GM19372 (cell line): ENCODE data around the gene ZNF880.
"Not testable (repeated sequence)": the region's sequence is repeated elsewhere in the genome, so short reads cannot be mapped to it uniquely, and the experiment has no call there.

ENCODE experiments used
- ATAC-seq: cut with Tn5 transposase; IDR thresholded peaks from one replicate; pipeline ENCODE4 v1.9.1; 2021; ENCODE audit warnings: mild to moderate bottlenecking, low read depth, moderate library complexity; ENCODE audit not compliant: unreplicated experiment

ZNF880 gene

DNA sequence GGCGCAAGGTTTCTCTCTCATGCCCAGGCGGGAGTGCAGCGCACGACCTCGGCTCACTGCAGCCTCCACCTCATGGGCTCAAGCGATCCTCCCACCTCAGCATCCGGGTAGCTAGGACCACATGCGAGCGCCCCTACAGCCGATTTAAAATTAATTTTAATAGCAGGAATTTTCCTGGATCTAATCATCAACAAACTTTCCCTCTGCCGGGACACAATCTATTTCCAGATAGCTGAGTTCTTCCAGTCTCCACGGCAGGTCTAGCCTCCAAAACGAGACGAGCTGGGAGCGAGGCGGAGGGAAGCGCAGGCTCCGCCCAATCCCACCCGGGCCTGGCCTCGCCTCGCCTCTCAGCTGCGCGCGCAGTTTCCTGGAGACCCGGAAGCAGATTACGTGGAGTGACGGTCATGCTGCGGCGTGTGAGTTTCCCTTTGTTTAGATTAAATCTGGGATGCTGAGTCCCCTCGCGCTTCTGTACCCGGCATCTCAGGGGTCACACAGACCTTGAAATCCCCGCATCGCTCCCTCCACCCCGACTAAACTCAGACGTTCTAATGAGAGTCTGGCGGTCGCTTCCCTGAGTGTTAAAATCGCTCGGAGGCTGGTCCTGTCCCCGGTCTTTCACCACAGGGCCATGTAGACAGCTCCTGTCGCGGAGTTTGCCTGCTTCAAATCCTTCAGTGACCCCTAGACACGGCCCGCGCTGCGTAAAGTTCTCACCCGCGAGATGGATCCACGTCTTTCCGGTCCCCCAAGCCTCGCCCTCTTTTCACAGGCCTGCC, at the start of gene ZNF880:
Gene ZNF880 (plus strand): TSS at position 365 of the 782 bp plus-strand sequence. CDS start 43 bp downstream, at position 408.
- ATAC-seq: no peak

DNA sequence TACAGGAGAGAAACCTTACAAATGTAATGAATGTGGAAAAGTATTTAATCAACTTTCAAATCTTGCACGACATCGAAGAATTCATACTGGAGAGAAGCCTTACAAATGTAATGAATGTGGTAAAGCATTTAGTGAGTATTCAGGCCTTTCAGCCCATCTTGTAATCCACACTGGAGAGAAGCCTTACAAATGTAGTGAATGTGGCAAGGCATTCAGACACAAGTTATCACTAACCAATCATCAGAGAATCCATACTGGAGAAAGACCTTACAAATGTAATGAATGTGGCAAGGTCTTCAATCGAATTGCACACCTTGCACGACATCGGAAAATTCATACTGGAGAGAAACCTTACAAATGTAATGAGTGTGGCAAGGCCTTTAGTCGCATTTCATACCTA, 47.3 kb upstream of the ZNF880 start:
- no peak for ATAC-seq

GRCh38 chr19:52331757-52332156, 38.0 kb upstream of the ZNF880 start:
- ATAC-seq: no peak

- no peak for ATAC-seq
These were observed 34.0 kb upstream of the ZNF880 start for GRCh38 chr19:52335768-52336116.

GRCh38 chr19:52336117-52336790, 33.5 kb upstream of the ZNF880 start, which contains the start of gene ZNF610:
Gene ZNF610 (plus strand): TSS chr19:52336243. CDS start chr19:52349173, 12,930 bp downstream.
- no peak for ATAC-seq

DNA sequence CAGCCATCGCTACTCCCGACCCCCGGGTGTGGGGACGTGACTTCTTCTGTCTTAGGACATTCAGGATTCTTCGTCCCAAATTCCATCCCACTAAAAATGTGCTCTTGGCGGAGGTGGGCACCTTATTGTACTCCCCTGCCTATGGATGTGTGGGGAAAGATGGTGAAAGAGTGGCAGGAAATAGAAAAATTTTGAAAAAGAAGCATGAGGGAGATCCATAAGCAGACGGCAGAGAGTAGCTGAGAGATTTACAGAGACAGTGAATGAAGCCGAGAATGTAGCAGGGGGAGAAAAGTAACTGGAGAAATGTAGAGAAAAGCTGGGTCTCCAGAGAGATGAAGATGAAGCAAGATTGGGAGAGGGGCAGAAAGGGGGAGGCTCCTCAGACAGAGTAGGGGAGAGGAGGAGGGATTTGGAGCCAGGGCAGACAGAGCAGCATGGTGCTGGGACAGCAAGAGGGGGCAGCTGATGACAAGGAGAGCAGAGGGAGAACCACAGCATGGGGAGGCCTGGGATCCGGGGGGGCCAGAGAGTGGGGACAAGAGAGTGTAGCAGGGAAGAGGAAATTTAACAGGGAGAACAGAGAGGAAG, 32.8 kb upstream of the ZNF880 start:
- no peak for ATAC-seq

- not testable (repeated sequence) for ATAC-seq
These were observed 30.7 kb upstream of the ZNF880 start for GRCh38 chr19:52339022-52339421.

- ATAC-seq: no peak
These were observed 26.2 kb upstream of the ZNF880 start for GRCh38 chr19:52343548-52343947.

GRCh38 chr19:52345162-52345561, 24.6 kb upstream of the ZNF880 start:
- ATAC-seq: no peak

DNA sequence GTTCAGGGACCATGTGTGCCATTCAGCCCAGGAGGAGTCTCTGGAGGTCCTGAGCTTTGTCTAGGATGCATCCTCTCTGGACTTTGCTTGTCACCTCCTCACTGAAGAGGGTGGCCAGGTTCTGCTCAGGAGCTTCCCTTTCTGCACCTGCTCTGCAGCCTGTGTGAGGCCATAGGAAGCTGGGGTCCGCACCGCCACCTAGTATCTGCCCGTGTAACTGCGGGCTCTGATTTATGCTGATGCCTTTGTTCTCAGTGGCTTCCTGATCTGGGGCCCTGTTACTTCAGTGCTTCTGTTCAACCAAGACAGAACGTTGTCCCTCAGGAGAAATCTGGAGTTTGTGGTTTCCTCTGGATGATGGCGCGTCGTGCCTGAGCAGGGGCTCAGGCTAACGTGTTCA, 18.2 kb upstream of the ZNF880 start:
- no peak for ATAC-seq

- ATAC-seq: no peak
These were observed 3.3 kb upstream of the ZNF880 start for GRCh38 chr19:52366414-52366824.

GRCh38 chr19:52370341-52370710, 603 bp downstream of the ZNF880 start:
- no peak for ATAC-seq

DNA sequence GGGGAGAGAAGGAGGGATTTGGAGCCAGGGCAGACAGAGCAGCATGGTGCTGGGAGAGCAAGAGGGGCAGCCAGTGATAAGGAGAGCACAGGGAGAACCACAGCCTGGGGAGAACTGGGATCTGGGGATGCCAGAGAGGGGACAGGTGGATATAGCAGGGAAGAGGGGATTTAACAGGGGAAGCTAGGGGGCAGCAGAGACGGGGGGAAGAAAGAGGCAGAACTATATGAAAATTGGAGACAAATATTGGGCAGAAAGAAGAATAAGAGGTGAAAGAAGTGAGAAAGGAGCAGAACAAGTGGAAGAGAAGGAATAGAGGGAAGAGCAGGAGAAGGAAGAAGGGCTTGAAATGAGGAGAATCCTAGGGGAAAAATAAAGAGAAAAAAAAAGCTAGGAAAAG, 21.4 kb downstream of the ZNF880 start:
- ATAC-seq: no peak

DNA sequence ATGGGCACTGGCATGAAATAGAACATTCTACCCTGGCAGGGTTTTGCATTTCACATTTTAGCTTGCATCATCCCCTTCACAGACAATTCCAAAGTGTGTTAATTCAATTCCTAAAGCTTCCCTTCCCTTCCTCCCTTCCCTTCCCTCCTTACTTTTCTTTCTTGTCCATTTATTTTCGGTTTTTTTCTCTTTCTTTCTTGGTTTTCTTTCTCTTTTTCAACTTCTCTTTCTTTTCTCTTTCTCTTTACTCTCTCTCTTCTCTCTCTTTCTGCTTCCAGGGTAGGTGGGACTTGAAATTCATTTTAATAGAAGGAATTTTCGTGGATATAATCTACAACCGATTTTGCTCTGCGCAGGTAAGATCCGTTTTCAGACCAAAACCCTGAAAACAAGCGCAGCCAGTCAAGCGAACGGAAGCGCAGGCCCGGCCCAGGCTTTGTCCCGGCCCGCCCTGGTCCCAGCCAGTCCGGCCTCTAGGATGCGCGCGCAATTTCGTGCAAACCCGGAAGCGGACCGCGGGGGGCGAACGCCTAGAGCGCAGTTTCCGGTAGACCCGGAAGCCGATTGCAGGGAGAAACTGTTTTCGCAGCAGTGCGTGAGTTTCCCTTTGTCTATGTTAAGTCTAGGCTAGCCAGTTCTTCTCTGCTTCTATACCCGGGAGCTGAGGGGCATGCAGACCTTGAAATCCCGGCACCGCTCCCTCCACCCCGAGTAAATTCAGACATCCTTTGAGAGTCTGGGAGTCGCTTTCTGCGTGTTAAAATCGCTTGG, 27.8 kb downstream of the ZNF880 start, which contains the start of gene ZNF528:
Gene ZNF528 (plus strand): TSS at position 540 of the 771 bp plus-strand sequence. CDS start 4,165 bp downstream, outside the sequence.
- ATAC-seq: no peak

DNA sequence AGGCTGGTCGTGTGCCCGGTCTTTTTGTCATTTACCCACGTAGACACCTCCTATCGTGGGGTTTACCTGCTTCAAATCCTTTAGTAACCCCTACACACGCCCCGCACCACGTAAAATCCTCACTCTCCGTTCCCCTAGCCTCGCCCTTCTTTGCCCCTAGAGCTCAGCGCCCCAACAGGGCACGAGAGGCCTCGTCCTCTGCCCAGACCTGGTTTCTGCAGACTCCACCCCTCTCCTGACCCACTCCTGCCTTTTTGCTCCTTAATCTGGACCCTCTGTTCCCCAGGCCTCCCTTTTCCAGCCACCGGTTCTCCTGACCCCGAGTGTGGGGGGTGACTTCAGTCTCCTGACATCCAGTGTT, 28.3 kb downstream of the ZNF880 start:
- ATAC-seq: no peak

DNA sequence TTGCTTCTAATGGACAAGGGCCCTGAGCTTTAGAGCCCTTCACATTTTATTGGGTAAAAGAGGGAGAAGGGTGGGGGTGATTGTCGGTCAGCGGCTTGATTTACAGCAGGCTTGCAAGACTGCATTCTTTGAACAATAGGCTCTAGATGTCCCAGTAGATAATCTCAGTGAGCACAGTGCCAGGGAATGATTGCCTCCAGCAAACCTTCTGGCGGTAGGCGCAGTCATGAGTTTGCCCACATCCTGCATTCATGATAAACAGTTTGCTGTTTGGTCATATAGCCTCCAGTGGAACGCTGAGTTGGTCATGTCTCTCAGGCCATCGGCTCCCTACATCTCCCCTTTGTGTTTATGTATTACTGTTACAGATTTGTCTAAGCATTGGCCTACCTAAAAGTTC, 40.6 kb downstream of the ZNF880 start:
- ATAC-seq: no peak

DNA sequence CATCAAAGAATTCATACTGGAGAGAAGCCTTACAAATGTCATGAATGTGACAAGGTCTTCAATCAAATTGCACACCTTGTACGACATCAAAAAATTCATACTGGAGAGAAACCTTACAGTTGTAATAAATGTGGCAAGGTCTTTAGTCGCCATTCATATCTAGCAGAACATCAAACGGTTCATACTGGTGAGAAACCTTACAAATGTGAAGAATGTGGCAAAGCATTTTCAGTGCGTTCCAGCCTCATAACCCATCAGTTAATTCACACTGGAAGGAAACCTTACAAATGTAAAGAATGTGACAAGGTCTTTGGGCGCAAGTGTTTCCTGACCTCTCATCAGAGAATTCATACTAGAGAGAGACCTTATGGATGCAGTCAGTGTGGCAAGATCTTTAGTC, 46.0 kb downstream of the ZNF880 start:
- ATAC-seq: no peak

DNA sequence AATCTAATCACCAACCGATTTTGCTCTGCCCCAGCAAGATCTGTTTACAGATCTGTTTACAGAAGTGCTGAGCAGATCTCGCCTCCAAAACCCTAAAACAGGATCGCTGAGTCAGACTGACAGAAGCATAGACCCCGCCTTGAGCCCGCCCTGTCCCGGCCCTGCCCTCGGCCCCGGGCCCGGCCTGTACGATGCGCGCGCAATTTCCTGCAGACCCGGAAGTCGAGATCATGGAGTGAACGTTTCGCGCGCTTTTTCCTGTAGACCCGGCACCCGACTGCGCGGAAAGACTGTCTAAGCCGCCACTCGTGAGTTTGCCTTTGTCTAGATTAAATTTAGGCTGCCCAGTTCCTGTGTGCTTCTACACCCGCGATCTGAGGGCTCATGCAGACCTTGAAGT, 59.2 kb downstream of the ZNF880 start, which contains the start of gene ZNF534:
Gene ZNF534 (plus strand): TSS at position 212 of the 400 bp plus-strand sequence. CDS start 2,327 bp downstream, outside the sequence.
- ATAC-seq: no peak
